H1 (cell line): Measurements from ENCODE around the gene STARD13. TPM values are rescaled to one million over a fixed set of nuclear protein-coding genes. Genes with fewer than 3 reads are reported as not detected.

Source experiments
- BACH1 ChIP-seq: IDR thresholded peaks from 2 replicates; pipeline ENCODE4 v1.6.1; 2012; ENCODE audit warnings: low read length, improper control_type of control experiment
- CEBPB ChIP-seq: IDR thresholded peaks from 2 replicates; pipeline ENCODE4 v1.6.1; 2012; ENCODE audit warnings: low read depth, low read length
- CHD7 ChIP-seq: fragments of 300-600 bp; sonication (generic); IDR thresholded peaks from 2 replicates; pipeline ENCODE4 v1.7.1; 2012; ENCODE audit warnings: low read length, moderate library complexity, mild to moderate bottlenecking, inconsistent platforms; ENCODE audit not compliant: insufficient replicate concordance
- E2F6 ChIP-seq: IDR thresholded peaks from 2 replicates; pipeline ENCODE4 v1.6.1; 2012; ENCODE audit warnings: inconsistent platforms
- GTF2F1 ChIP-seq: IDR thresholded peaks from 2 replicates; pipeline ENCODE4 v1.6.1; 2012; ENCODE audit warnings: low read depth, low read length, improper control_type of control experiment, borderline replicate concordance
- JUN ChIP-seq: IDR thresholded peaks from 2 replicates; pipeline ENCODE4 v1.6.1; 2011; ENCODE audit warnings: low read depth, mild to moderate bottlenecking, improper control_type of control experiment, low read length
- KDM1A ChIP-seq: fragments of 200-600, 300-600 bp; sonication (generic); IDR thresholded peaks from 2 replicates; pipeline ENCODE4 v1.7.1; 2016; ENCODE audit warnings: mild to moderate bottlenecking, low read length, borderline replicate concordance
- POU5F1 ChIP-seq: IDR thresholded peaks from 2 replicates; pipeline ENCODE4 v1.6.1; 2011; ENCODE audit warnings: low read depth, mild to moderate bottlenecking, low read length, moderate library complexity
- SAP30 ChIP-seq: fragments of 300-600 bp; sonication (generic); IDR thresholded peaks from 2 replicates; pipeline ENCODE4 v1.7.1; 2012; ENCODE audit warnings: low read length, moderate library complexity, mild to moderate bottlenecking, inconsistent platforms; ENCODE audit not compliant: insufficient read depth, insufficient replicate concordance
- SP1 ChIP-seq: IDR thresholded peaks from 2 replicates; pipeline ENCODE4 v1.6.1; 2011; ENCODE audit warnings: low read depth, low read length
- TAF1 ChIP-seq: IDR thresholded peaks from 2 replicates; pipeline ENCODE4 v1.6.1; 2011; ENCODE audit warnings: mild to moderate bottlenecking, low read depth, low read length
- polyA plus RNA-seq, 7 experiments: library from polyadenylated mRNA; depleted of rRNA in 3 of 7; stranded (reverse) in 5 of 7; unstranded in 2 of 7; fragments of >200 nt in 5 of 7; fragments of 200-250 nt in 2 of 7; gene quantifications; 1 replicate in 5 of 7; 2 replicates in 1 of 7; 4 replicates in 1 of 7; pipeline versions ENCODE4 v1.2.1 to v1.2.3, GENCODE V29; 2011 to 2013; ENCODE audit warnings: missing spikeins in 2 of 7, mixed read lengths in 2 of 7
- total RNA-seq: library from RNA; stranded (reverse); fragmentation: NEBNext Ultra II Directional; extraction: Animal tissue kit (Norgen Biotek cat#: 25700); gene quantifications from 2 replicates; pipeline ENCODE4 v1.2.1, GENCODE V29; 2021

STARD13 gene
- total and polyA plus RNA-seq, 2 of the 8 experiments (the other 6 are each of a cell fraction or from before 2014, with no cell fraction given): 0.82 to 2.9 TPM

GRCh38 chr13:33180122-33180804, 105.3 kb downstream of the STARD13 start (continued):
- TF ChIP-seq CHD7 (no peak), CEBPB (no peak), KDM1A (no peak), GTF2F1 (no peak), POU5F1 (no peak), SAP30 (no peak), JUN (no peak), TAF1 (no peak), BACH1 (no peak), SP1 (no peak), E2F6 (no peak)
